ENCODE measurements around the gene DOCK11. TPM values are rescaled to one million over a fixed set of nuclear protein-coding genes. Genes with fewer than 3 reads are reported as not detected.

The DOCK11 gene
- total and polyA plus RNA-seq, 10 of the 15 experiments (the other 5 are each of a cell fraction or from before 2014, with no cell fraction given): 16.3 to 30.7 (median 19.8) TPM

DNA sequence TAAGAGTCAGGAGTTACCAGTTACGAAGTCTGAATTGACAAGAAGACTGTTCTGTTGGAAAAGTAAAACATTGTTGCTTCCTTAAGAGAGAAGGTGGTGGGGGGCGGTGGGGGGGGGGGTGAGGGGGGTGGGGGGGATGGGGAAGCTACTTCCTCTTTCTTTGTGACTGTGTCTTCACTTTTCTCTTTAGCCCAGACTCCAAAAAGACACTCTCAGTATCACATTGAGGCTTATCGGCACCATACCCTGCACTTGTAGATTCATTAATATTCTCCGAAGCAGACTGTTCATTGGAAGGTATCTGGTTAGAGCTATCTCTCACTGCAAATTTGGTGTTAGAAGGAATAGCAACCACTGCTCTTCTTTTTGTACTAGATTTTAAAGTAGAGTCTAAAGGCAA lies 137.2 kb downstream of the DOCK11 start:
- Histone ChIP-seq H3K9me3 (replicated peaks; ENCODE audit: control insufficient read depth, insufficient read depth, low read length) (no peaks in the 10 kb centered on the region; the same call in 2 of the 3 replicates), H3K4me3 (no peak overlapping the region), H3K79me2 (ENCODE audit: control insufficient read depth, insufficient read depth, low read length) (no peaks in the 10 kb centered on the region), H2AFZ (ENCODE audit: control insufficient read depth, low read depth, low read length) (no peak overlapping the region), H3K36me3 (ENCODE audit: control insufficient read depth in 2 of 2, insufficient read depth in 2 of 2, low read length in 1 of 2) (no peaks in the 10 kb centered on the region; a peak in 1 of 4 replicates), H3K27me3 (replicated peaks in 1 of 2; ENCODE audit: control insufficient read depth in 2 of 2, insufficient read depth in 2 of 2, low read length in 1 of 2) (no peaks in the 10 kb centered on the region), H4K20me1 (ENCODE audit: control insufficient read depth, insufficient read depth) (no peaks in the 10 kb centered on the region), H3K4me2 (ENCODE audit: control insufficient read depth, insufficient read depth) (no peak overlapping the region), H3K27ac (ENCODE audit: control insufficient read depth, insufficient read depth) (peak overlapping the region; percentile 24; the same call in 1 of the 2 replicates), H3K9ac (ENCODE audit: control insufficient read depth, insufficient read depth, low read length) (no peak overlapping the region), H3K4me1 (ENCODE audit: control insufficient read depth, insufficient read depth, low read length) (peaks cover 5% of the 10 kb centered on the region)
- ChIA-PET SMC1A (ENCODE audit: uncharacterized antibody, unreplicated experiment) (no interaction called here), RAD21 (ENCODE audit: unreplicated experiment) (interaction anchor here (1.5 kb wide), 1 partner anchor 102 kb away, joined by 5 read pairs; no protein-coding TSS in a partner anchor), POLR2A (no interaction called here), CTCF (interaction anchor here (1.4 kb wide), 1 partner anchor 11 kb away, joined by 3 read pairs; no protein-coding TSS in a partner anchor)
- DNase-seq (ENCODE audit: low read depth, low spot score): no peak
- in situ Hi-C loops (cut with MboI): loop anchor here (10.0 kb wide), 1 partner anchor 172 kb away; no protein-coding TSS in a partner anchor
- intact Hi-C loops (cut with micrococcal nuclease; ENCODE audit: unreplicated experiment): no loop called here
- peak; percentile 87 for ATAC-seq
- WGBS (ENCODE audit: insufficient coverage, insufficient replicate concordance, low lambda C conversion rate, missing lambda C conversion rate): 79% methylated on average over 3 of the region's 4 CpGs
- BruUV-seq (replicated peaks): no TSS peak
- TF ChIP-seq ATF7 (IDR thresholded peaks at IDR 0.05; ENCODE audit: low read depth) (no peak), SPI1 (IDR thresholded peaks at IDR 0.05; ENCODE audit: borderline replicate concordance, insufficient read depth, low read depth, low read length) (0 out of 2 replicates have a peak, but pooled peaks have one; percentile 15)
- no peak for FAIRE-seq

DNA sequence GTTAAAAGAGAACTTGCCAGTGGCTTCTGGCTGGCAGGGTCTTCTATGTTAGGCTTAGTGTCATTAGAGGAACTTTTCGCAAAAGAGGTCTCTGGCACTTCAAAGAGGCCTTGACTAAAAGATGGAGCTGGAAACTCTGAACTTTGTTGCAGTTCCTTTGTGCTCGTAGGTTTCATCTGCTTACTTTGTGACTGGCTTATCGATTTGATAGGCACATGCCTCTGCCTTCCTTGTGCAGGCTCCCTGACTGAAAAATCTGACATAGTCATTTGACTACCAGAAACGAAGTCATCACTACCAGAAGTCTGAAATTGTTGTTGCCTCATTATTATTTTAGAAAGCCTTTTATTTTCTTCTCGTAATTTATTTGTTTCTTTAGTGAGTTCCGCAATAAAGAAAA lies 137.9 kb downstream of the DOCK11 start:
- no peaks in the 10 kb centered on the region for H4K20me1 ChIP-seq (ENCODE audit: control insufficient read depth, insufficient read depth)
- H3K79me2 ChIP-seq (ENCODE audit: control insufficient read depth, insufficient read depth, low read length): no peaks in the 10 kb centered on the region
- ATAC-seq (no peak), DNase-seq (ENCODE audit: low read depth, low spot score) (no peak), FAIRE-seq (no peak)
- H3K4me3 ChIP-seq: no peak overlapping the region
- no peaks in the 10 kb centered on the region for H3K27me3 ChIP-seq (replicated peaks in 1 of 2; ENCODE audit: control insufficient read depth in 2 of 2, insufficient read depth in 2 of 2, low read length in 1 of 2)
- WGBS (ENCODE audit: insufficient coverage, insufficient replicate concordance, low lambda C conversion rate, missing lambda C conversion rate): 40% methylated on average over 6 of the region's 6 CpGs
- H3K27ac ChIP-seq (ENCODE audit: control insufficient read depth, insufficient read depth): peak overlapping the region; percentile 24; the same call in 1 of the 2 replicates
- CTCF ChIA-PET: interaction anchor here (1.4 kb wide), 1 partner anchor 10 kb away, joined by 3 read pairs; no protein-coding TSS in a partner anchor
- no peak for TF ChIP-seq BCLAF1 (IDR thresholded peaks at IDR 0.05)
- TF ChIP-seq, protein P1, sequence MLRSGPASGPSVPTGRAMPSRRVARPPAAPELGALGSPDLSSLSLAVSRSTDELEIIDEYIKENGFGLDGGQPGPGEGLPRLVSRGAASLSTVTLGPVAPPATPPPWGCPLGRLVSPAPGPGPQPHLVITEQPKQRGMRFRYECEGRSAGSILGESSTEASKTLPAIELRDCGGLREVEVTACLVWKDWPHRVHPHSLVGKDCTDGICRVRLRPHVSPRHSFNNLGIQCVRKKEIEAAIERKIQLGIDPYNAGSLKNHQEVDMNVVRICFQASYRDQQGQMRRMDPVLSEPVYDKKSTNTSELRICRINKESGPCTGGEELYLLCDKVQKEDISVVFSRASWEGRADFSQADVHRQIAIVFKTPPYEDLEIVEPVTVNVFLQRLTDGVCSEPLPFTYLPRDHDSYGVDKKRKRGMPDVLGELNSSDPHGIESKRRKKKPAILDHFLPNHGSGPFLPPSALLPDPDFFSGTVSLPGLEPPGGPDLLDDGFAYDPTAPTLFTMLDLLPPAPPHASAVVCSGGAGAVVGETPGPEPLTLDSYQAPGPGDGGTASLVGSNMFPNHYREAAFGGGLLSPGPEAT (IDR thresholded peaks at IDR 0.05; ENCODE audit: low read depth): no peak
- no peak for TF ChIP-seq WRNIP1 (IDR thresholded peaks at IDR 0.05; ENCODE audit: borderline replicate concordance, low read depth, low read length)
- TF ChIP-seq IRF4 (IDR thresholded peaks at IDR 0.05; ENCODE audit: low read depth, low read length): no peak
- no peak for TF ChIP-seq HDGF (IDR thresholded peaks at IDR 0.05)
- no peak for TF ChIP-seq NFYA (IDR thresholded peaks at IDR 0.05; ENCODE audit: borderline replicate concordance, low read depth, low read length)
- no peak for TF ChIP-seq MTA2 (IDR thresholded peaks at IDR 0.05; ENCODE audit: low read depth)
- no peak for TF ChIP-seq NR2C1 (IDR thresholded peaks at IDR 0.05)
- H3K9ac ChIP-seq (ENCODE audit: control insufficient read depth, insufficient read depth, low read length): 0 out of 2 replicates have a peak overlapping the region, but pooled peaks have one; percentile 12
- SMC1A ChIA-PET (ENCODE audit: uncharacterized antibody, unreplicated experiment): no interaction called here
- no TSS peak for BruUV-seq (replicated peaks)
- no peak overlapping the region for H3K4me2 ChIP-seq (ENCODE audit: control insufficient read depth, insufficient read depth)
- H3K36me3 ChIP-seq (ENCODE audit: control insufficient read depth in 2 of 2, insufficient read depth in 2 of 2, low read length in 1 of 2): no peaks in the 10 kb centered on the region; a peak in 1 of 4 replicates
- peaks cover 5% of the 10 kb centered on the region for H3K4me1 ChIP-seq (ENCODE audit: control insufficient read depth, insufficient read depth, low read length)
- H3K9me3 ChIP-seq (replicated peaks; ENCODE audit: control insufficient read depth, insufficient read depth, low read length): no peaks in the 10 kb centered on the region; the same call in 2 of the 3 replicates
- no peak overlapping the region for H2AFZ ChIP-seq (ENCODE audit: control insufficient read depth, low read depth, low read length)
- intact Hi-C loops (cut with micrococcal nuclease; ENCODE audit: unreplicated experiment): no loop called here
- in situ Hi-C loops (cut with MboI): loop anchor here (10.0 kb wide), 1 partner anchor 171 kb away; no protein-coding TSS in a partner anchor
- POLR2A ChIA-PET: no interaction called here
- RAD21 ChIA-PET (ENCODE audit: unreplicated experiment): interaction anchor here (1.5 kb wide), 1 partner anchor 101 kb away, joined by 5 read pairs; no protein-coding TSS in a partner anchor
